Measurements from ENCODE around the gene GPC3. TPM values are rescaled to one million over a fixed set of nuclear protein-coding genes. Genes with fewer than 3 reads are reported as not detected.

Gene GPC3
- total and polyA plus RNA-seq, 2 donors (not counting 3 experiments of a cell fraction or from before 2014, with no cell fraction given), result not detected

DNA sequence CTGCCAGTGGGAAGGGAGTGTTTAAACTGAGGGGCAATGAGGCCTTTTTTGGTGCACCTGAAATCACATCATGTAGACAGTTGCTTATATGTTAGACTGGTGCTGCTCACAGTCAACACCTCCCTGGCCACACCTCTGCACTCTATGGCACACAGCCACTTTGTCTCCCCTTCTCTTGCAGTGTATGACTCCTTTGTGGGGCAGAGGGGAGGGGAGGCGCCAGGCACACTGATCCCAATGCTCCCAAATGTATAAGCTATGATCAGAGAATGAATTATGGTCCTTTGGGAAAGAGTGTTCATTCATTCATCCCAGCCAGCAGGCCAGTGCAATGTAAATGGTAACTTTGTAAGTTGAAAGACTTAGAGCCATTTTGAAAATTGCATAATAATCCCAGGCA lies 4.6 kb upstream of the GPC3 start:
- H3K4me3 ChIP-seq (replicated peaks in 1 of 3; ENCODE audit: insufficient read depth in 1 of 3, low read depth in 1 of 3, low read length in 3 of 3), result no peak overlapping the region
- no peak for FAIRE-seq
- CTCF ChIA-PET, result no interaction called here
- TF ChIP-seq JUN (IDR thresholded peaks at IDR 0.05; ENCODE audit: borderline replicate concordance, insufficient read depth, insufficient read length, low read depth) (no peak), GATA2 (IDR thresholded peaks at IDR 0.05; ENCODE audit: insufficient read depth, insufficient read length, low read depth, low read length) (no peak), POLR2AphosphoS5 (IDR thresholded peaks at IDR 0.05; ENCODE audit: insufficient read depth, low read depth, low read length) (no peak), MYC (IDR thresholded peaks at IDR 0.05; ENCODE audit: low read depth, low read length) (no peak), EZH2 (IDR thresholded peaks at IDR 0.05; ENCODE audit: borderline replicate concordance, low read depth, low read length, severe bottlenecking) (no peak), FOS (IDR thresholded peaks at IDR 0.05; ENCODE audit: borderline replicate concordance, insufficient read depth, low read length) (no peak), POLR2A (IDR thresholded peaks at IDR 0.05; ENCODE audit: low read depth, low read length) (no peak)
- TF ChIP-seq, protein P1, sequence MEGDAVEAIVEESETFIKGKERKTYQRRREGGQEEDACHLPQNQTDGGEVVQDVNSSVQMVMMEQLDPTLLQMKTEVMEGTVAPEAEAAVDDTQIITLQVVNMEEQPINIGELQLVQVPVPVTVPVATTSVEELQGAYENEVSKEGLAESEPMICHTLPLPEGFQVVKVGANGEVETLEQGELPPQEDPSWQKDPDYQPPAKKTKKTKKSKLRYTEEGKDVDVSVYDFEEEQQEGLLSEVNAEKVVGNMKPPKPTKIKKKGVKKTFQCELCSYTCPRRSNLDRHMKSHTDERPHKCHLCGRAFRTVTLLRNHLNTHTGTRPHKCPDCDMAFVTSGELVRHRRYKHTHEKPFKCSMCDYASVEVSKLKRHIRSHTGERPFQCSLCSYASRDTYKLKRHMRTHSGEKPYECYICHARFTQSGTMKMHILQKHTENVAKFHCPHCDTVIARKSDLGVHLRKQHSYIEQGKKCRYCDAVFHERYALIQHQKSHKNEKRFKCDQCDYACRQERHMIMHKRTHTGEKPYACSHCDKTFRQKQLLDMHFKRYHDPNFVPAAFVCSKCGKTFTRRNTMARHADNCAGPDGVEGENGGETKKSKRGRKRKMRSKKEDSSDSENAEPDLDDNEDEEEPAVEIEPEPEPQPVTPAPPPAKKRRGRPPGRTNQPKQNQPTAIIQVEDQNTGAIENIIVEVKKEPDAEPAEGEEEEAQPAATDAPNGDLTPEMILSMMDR (IDR thresholded peaks at IDR 0.05; ENCODE audit: extremely low read depth in 1 of 2, insufficient read depth in 1 of 2, low read depth in 1 of 2, low read length in 2 of 2), result no peak
- TF ChIP-seq, protein P2, sequence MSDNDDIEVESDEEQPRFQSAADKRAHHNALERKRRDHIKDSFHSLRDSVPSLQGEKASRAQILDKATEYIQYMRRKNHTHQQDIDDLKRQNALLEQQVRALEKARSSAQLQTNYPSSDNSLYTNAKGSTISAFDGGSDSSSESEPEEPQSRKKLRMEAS (IDR thresholded peaks at IDR 0.05; ENCODE audit: insufficient read depth, insufficient read length), result no peak
- intact Hi-C loops (cut with micrococcal nuclease), result no loop called here
- H2AFZ ChIP-seq (ENCODE audit: low read depth, low read length), result no peak overlapping the region
- H3K79me2 ChIP-seq (ENCODE audit: control insufficient read depth, insufficient read depth, low read length), result no peaks in the 10 kb centered on the region
- no peak overlapping the region for H3K4me2 ChIP-seq (ENCODE audit: insufficient read depth, low read length)
- no peaks in the 10 kb centered on the region for H4K20me1 ChIP-seq (replicated peaks; ENCODE audit: control insufficient read depth, extremely low read depth, insufficient read depth, low read length)
- BruUV-seq (replicated peaks), result no TSS peak
- no peaks in the 10 kb centered on the region for H3K4me1 ChIP-seq (ENCODE audit: control insufficient read depth, extremely low read depth, insufficient read depth, low read length)
- dilution Hi-C loops (cut with MboI; ENCODE audit: extremely low pct_ligation_motif_present, low sequenced_read_pairs), result no loop called here
- peaks cover 0 to 3% of the 10 kb centered on the region in 2 experiments for H3K27me3 ChIP-seq (ENCODE audit: control insufficient read depth in 2 of 2, insufficient read depth in 2 of 2, low read length in 2 of 2)
- H3K9ac ChIP-seq (replicated peaks; ENCODE audit: extremely low read depth, insufficient read depth, low read length), result no peak overlapping the region
- H3K36me3 ChIP-seq (ENCODE audit: control insufficient read depth in 2 of 2, extremely low read depth in 1 of 2, insufficient read depth in 2 of 2, low read length in 2 of 2), result no peaks in the 10 kb centered on the region
- POLR2A ChIA-PET, result no interaction called here
- no peaks in the 10 kb centered on the region for H3K9me3 ChIP-seq (replicated peaks; ENCODE audit: control insufficient read depth, insufficient read depth, low read length)
- no peak for DNase-seq (ENCODE audit: low read depth, low spot score)
- H3K9me1 ChIP-seq (replicated peaks; ENCODE audit: control insufficient read depth, extremely low read depth, insufficient read depth, low read length), result no peaks in the 10 kb centered on the region
- H3K27ac ChIP-seq (ENCODE audit: insufficient read depth, low read depth, low read length), result no peak overlapping the region
